HK-2 (cell line): ENCODE data around the gene ACVR1.
"Not testable (repeated sequence)": the region's sequence is repeated elsewhere in the genome, so short reads cannot be mapped to it uniquely, and the experiment has no call there.

Experiments
- DNase-seq: peaks from one replicate; pipeline ENCODE4 v3.0.0-alpha.2; 2018; ENCODE audit not compliant: unreplicated experiment

ACVR1 gene

DNA sequence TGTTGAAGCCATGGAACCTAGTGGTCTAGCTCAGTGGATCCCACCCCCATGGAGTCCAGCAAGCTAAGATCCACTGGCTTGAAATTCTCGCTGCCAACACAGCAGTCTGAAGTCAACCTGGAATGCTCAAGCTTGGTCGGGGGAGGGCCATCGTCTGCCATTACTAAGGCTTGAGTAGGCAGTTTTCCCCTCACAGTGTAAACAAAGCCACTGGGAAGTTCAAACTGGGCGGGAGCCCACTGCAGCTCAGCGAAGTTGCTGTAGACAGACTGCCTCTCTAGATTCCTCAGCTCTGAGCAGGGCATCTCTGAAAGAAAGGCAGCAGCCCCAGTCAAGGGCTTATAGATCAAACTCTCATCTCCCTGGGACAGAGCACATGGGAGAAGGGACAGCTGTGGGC lies 171.5 kb downstream of the ACVR1 start:
- DNase-seq, result not testable (repeated sequence)

- DNase-seq, result not testable (repeated sequence)
These were observed 172.0 kb downstream of the ACVR1 start for GRCh38 chr2:157704148-157704547.

GRCh38 chr2:157699806-157700205 lies 176.3 kb downstream of the ACVR1 start:
- no peak for DNase-seq

- no peak for DNase-seq
These were observed 177.1 kb downstream of the ACVR1 start for GRCh38 chr2:157699009-157699408.

DNA sequence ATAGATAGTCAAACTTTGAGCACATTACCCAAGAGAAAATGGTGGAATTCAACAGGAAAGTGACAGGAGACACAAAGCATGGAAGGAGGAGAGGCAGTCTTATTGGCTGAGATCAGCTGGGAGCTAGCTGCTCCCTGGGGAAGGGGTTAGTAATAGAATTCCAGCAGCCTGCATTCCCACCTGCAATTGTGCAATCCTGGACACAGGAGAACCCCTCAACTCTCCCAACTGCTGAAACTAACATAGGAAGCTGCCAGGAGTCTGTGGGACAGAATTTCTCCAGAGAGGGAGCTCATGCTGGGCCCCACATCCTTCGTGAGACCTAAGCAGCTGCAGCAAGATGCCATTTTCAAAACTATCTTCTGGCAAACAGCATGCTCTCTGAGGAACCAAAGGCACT lies 177.7 kb downstream of the ACVR1 start:
- DNase-seq, result no peak

DNA sequence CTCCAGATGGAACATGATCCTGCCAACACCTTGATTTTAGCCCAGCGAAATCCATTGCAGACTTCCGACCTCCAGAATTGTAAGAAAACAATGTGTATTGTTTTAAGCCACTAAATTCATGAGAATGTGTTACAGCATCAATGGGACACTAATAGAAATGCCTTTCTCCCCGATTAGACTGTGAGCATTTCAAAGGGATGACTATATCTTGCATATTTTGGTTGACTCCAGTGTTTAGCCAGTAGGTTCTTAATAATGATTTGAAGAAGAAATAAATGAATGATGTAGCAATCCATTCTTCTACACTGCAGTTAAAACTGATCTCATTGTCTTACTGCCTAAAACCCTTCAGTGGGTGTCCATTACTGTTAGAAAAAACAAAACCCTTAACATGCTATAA lies 180.1 kb downstream of the ACVR1 start:
- no peak for DNase-seq

DNA sequence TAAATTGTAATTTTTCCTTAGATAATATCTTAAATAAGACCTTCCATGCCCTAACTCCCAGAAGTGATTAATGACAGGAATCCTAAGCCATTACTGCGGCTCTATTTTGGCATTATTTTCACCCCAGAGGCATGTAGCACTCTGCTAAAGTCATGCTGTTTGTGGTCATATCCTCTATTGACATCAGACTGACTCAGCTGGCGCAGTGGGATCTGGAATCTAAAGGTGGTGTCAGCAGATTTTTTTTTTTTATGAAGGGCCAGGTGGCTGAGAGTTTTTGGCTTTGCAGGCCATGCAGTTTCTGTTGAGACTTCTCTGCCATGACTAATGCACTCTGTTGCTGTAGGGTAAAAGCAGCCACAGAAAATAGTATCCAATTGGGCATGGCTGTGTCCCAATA lies 183.4 kb downstream of the ACVR1 start:
- DNase-seq, result peak; percentile 42

DNA sequence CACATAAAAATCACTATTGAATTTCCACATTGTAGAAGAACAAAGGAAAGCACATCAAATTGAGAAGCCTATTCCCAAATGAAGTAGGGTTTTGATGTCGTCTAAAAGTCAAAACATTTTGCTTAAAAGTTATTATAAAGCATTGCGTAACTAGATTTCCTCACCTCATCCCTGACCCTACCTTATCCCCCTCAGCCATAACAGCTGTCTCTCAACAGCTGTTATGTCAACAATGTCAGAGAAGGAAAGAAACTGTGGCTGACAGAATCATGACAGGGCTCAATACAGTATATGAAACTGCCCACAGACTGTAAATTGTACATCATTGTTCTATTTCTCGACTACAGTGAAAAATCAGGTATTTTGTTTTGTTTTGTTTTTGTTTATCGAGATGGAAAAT lies 184.4 kb downstream of the ACVR1 start:
- DNase-seq, result no peak

GRCh38 chr2:157691131-157691530 lies 185.0 kb downstream of the ACVR1 start:
- DNase-seq, result no peak
